22Rv1 (cell line): ENCODE measurements around the gene GJB3.

Experiments
- CTCF ChIP-seq: fragments of 450-650 bp; IDR thresholded peaks from 2 replicates; pipeline ENCODE4 v1.5.1; 2017; ENCODE audit warnings: mild to moderate bottlenecking
- ZFX ChIP-seq: fragments of 450-650 bp; IDR thresholded peaks from 2 replicates; pipeline ENCODE4 v1.6.1; 2017; ENCODE audit warnings: antibody characterized with exemption, borderline replicate concordance

DNA sequence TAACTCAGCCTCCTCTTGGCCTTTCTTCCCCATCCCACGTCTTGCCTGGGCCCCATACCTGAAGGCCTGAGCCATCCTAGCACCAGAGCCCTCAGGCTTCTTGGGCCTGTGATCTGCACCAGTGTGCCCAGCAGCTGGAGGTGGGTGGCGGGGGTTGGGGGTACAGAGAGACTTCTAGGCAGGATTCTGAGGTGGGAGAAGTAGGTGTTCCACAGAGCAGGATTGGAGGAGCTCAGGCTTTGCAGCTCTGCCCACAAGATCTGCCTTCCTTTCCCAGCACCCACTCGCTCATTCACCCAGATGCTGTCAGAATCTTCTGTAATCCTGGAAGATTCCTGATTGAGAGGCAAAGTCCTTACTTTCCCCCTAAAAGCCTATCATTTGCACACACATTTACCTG lies 36.2 kb upstream of the GJB3 start:
- no peak for TF ChIP-seq CTCF
- TF ChIP-seq ZFX: no peak
